Ascending aorta (tissue), 2 donors: Measurements from ENCODE around the gene SPINT4. TPM values are rescaled to one million over a fixed set of nuclear protein-coding genes. Genes with fewer than 3 reads are reported as not detected.
"Not testable (repeated sequence)": the region's sequence is repeated elsewhere in the genome, so short reads cannot be mapped to it uniquely, and the experiment has no call there.

Experiments
- DNase-seq, 2 donors: peaks; one replicate each; pipeline ENCODE4 v3.0.0-alpha.2; 2019; ENCODE audit warnings: low spot score in 2 of 2
- H3K27ac ChIP-seq, 2 donors: fragments of 200-600 bp; sonication (generic); one replicate each; pipeline ENCODE4 v1.5.1; 2016 to 2017; ENCODE audit warnings: mild to moderate bottlenecking in 1 of 2
- H3K27me3 ChIP-seq: fragments of 200-600 bp; sonication (generic); one replicate; pipeline ENCODE4 v1.5.1; 2017
- H3K36me3 ChIP-seq, 2 donors: fragments of 200-600 bp; sonication (generic); one replicate each; pipeline ENCODE4 v1.5.1; 2016
- H3K4me1 ChIP-seq, 2 donors: fragments of 200-600 bp; sonication (generic); one replicate each; pipeline ENCODE4 v1.5.1; 2016 to 2017; ENCODE audit warnings: mild to moderate bottlenecking in 1 of 2
- H3K4me3 ChIP-seq, 2 donors: fragments of 200-600 bp; sonication (generic); one replicate each; pipeline ENCODE4 v1.5.1; 2016 to 2017; ENCODE audit warnings: mild to moderate bottlenecking in 1 of 2
- H3K9me3 ChIP-seq, 2 donors: fragments of 200-600 bp; sonication (generic); one replicate each; pipeline ENCODE4 v1.5.1; 2016
- CTCF ChIP-seq, 3 experiments: fragments of 200-600 bp in 2 of 3; fragments of 450-650 bp in 1 of 3; sonication (generic) in 2 of 3; IDR thresholded peaks; one replicate each; pipeline ENCODE4 v1.5.1; 2016 to 2019; ENCODE audit warnings: antibody characterized with exemption in 3 of 3, mild to moderate bottlenecking in 1 of 3, moderate library complexity in 1 of 3
- intact Hi-C: fragments of 100-400 bp; cut with DNase I; formaldehyde crosslinking; loops from one replicate; pipeline ENCODE4 v1.15.1; 2023
- total RNA-seq: library from RNA; depleted of rRNA; stranded (reverse); fragments of >200 nt; gene quantifications from one replicate; pipeline ENCODE4 v1.1.0, GENCODE V29; 2016

The SPINT4 gene
- total RNA-seq: not detected

DNA sequence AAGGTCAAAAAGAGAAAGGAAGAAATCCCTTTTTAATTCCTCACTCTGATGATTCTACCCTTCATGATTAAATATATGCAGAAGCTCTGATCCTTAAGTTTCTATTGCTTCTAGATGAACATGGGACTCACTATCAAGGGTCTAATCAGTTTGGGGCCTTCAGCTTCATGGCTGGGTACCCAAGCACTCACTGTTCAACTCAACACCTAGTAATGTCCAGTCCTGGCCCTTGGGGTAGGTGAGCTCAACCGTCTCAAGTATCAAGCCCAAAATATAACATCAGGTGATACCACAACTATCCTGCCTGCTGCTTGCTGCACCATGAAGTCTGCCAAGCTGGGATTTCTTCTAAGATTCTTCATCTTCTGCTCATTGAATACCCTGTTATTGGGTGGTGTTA lies at the start of gene SPINT4:
SPINT4 (plus strand) TSS at position 301 of the 400 bp plus-strand sequence; CDS start at position 322, 21 bp downstream.
- no peak for TF ChIP-seq CTCF (IDR thresholded peaks at IDR 0.05)
- no peaks in the 10 kb centered on the region for H3K27me3 ChIP-seq

GRCh38 chr20:45672765-45673164 lies 49.4 kb upstream of the SPINT4 start:
- H3K27ac ChIP-seq: no peak overlapping the region
- DNase-seq: no peak
- H3K4me1 ChIP-seq: no peaks in the 10 kb centered on the region
- no peaks in the 10 kb centered on the region for H3K27me3 ChIP-seq
- peaks cover 0 to 10% of the 10 kb centered on the region in 2 donors for H3K9me3 ChIP-seq
- intact Hi-C loops: no loop called here
- H3K36me3 ChIP-seq: no peaks in the 10 kb centered on the region
- no peak for TF ChIP-seq CTCF (IDR thresholded peaks at IDR 0.05)
- no peak overlapping the region for H3K4me3 ChIP-seq

More for the DNA sequence above, at the start of gene SPINT4:
- no peaks in the 10 kb centered on the region for H3K36me3 ChIP-seq
- intact Hi-C loops: no loop called here
- no peak for DNase-seq
- no peak within 1 kb of the TSS for H3K4me3 ChIP-seq
- peaks cover 0 to 5% of the 10 kb centered on the region in 2 donors for H3K9me3 ChIP-seq
- H3K4me1 ChIP-seq: no peaks in the 10 kb centered on the region
- no peak within 1 kb of the TSS for H3K27ac ChIP-seq

- Histone ChIP-seq H3K4me3 (no peak overlapping the region), H3K9me3 (peaks cover 15 to 34% of the 10 kb centered on the region in 2 donors), H3K27ac (no peak overlapping the region), H3K4me1 (no peaks in the 10 kb centered on the region), H3K27me3 (no peaks in the 10 kb centered on the region), H3K36me3 (no peaks in the 10 kb centered on the region)
- TF ChIP-seq CTCF (IDR thresholded peaks at IDR 0.05): no peak
- DNase-seq: no peak
- intact Hi-C loops: no loop called here
These were observed 42.5 kb upstream of the SPINT4 start for GRCh38 chr20:45679650-45680049.

GRCh38 chr20:45685896-45686295 lies 36.3 kb upstream of the SPINT4 start:
- Histone ChIP-seq H3K27me3 (no peaks in the 10 kb centered on the region), H3K4me3 (no peak overlapping the region), H3K4me1 (no peaks in the 10 kb centered on the region), H3K36me3 (no peaks in the 10 kb centered on the region), H3K9me3 (peaks cover 0 to 7% of the 10 kb centered on the region in 2 donors), H3K27ac (no peak overlapping the region)
- intact Hi-C loops: no loop called here
- no peak for TF ChIP-seq CTCF (IDR thresholded peaks at IDR 0.05)
- DNase-seq: no peak

GRCh38 chr20:45693346-45693745 lies 28.8 kb upstream of the SPINT4 start:
- H3K27ac ChIP-seq, H3K36me3 ChIP-seq, DNase-seq, H3K4me3 ChIP-seq, H3K4me1 ChIP-seq, intact Hi-C loops, H3K27me3 ChIP-seq, H3K9me3 ChIP-seq: not testable (repeated sequence)

DNA sequence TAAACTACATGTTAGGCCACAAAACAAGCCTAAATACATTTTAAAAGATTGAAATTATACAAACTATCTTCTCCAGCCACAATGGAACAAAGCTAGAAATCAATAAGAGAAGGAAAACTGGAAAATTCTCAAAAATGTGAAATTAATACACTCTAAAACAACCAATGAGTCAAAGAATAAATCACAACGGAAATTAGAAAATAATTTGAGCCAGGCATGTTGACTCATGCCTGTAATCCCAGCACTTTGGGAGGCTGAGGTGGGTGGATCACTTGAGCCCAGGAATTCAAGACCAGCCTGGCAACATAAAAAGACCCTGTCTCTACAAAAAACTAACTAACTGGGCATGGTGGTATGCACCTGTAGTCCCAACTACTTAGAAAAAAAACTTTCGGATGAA lies 26.7 kb upstream of the SPINT4 start:
- Histone ChIP-seq H3K27me3 (no peaks in the 10 kb centered on the region), H3K36me3 (no peaks in the 10 kb centered on the region), H3K9me3 (peaks cover 0 to 2% of the 10 kb centered on the region in 2 donors), H3K4me3 (no peak overlapping the region), H3K27ac (no peak overlapping the region), H3K4me1 (no peaks in the 10 kb centered on the region)
- no peak for DNase-seq
- no peak for TF ChIP-seq CTCF (IDR thresholded peaks at IDR 0.05)
- intact Hi-C loops: no loop called here
